Osteoblast (primary cell): ENCODE results near the gene KRTAP5-6. TPM values are rescaled to one million over a fixed set of nuclear protein-coding genes. Genes with fewer than 3 reads are reported as not detected.

Experiments used
- DNase-seq: peaks from one replicate; pipeline ENCODE4 v3.0.0; 2011; ENCODE audit warnings: low spot score, mixed read lengths; ENCODE audit not compliant: insufficient read length; ENCODE audit errors: missing footprints
- H2AFZ ChIP-seq: 2 replicates; pipeline ENCODE4 v1.6.0; 2011; ENCODE audit warnings: mild to moderate bottlenecking, low read length
- H3K27ac ChIP-seq: 2 replicates; pipeline ENCODE4 v1.5.1; 2011; ENCODE audit warnings: mild to moderate bottlenecking, low read depth, low read length, moderate library complexity
- H3K27me3 ChIP-seq: 2 replicates; pipeline ENCODE4 v1.6.0; 2012; ENCODE audit warnings: mild to moderate bottlenecking, control low read depth, inconsistent platforms, low read length, moderate library complexity; ENCODE audit not compliant: insufficient read depth
- H3K36me3 ChIP-seq: 2 replicates; pipeline ENCODE4 v1.5.1; 2011; ENCODE audit warnings: mild to moderate bottlenecking, low read length, control low read depth, moderate library complexity; ENCODE audit not compliant: insufficient read depth
- H3K4me1 ChIP-seq: 2 replicates; pipeline ENCODE4 v1.5.1; 2011; ENCODE audit warnings: mild to moderate bottlenecking, low read length, control low read depth, moderate library complexity; ENCODE audit not compliant: insufficient read depth
- H3K4me2 ChIP-seq: 2 replicates; pipeline ENCODE4 v1.6.0; 2011; ENCODE audit warnings: mild to moderate bottlenecking, low read length; ENCODE audit not compliant: insufficient read depth
- H3K4me3 ChIP-seq: fragments of 200-600 bp; sonication (generic); 3 replicates; pipeline ENCODE4 v1.5.1; 2012; ENCODE audit warnings: mild to moderate bottlenecking, low read length, inconsistent platforms; ENCODE audit not compliant: insufficient read depth
- H3K79me2 ChIP-seq: 2 replicates; pipeline ENCODE4 v1.6.0; 2012; ENCODE audit warnings: mild to moderate bottlenecking, low read length, control low read depth, inconsistent platforms; ENCODE audit not compliant: insufficient read depth
- H3K9me3 ChIP-seq: 2 replicates; pipeline ENCODE4 v1.5.1; 2011; ENCODE audit warnings: low read depth, low read length, control low read depth
- H4K20me1 ChIP-seq: 2 replicates; pipeline ENCODE4 v1.6.0; 2012; ENCODE audit warnings: mild to moderate bottlenecking, low read length, control low read depth; ENCODE audit not compliant: insufficient read depth
- CTCF ChIP-seq: IDR thresholded peaks from 2 replicates; pipeline ENCODE4 v1.5.1; 2011; ENCODE audit warnings: mild to moderate bottlenecking, low read depth, low read length, moderate library complexity; ENCODE audit errors: extremely low read depth
- total RNA-seq: library from RNA; depleted of rRNA; stranded (reverse); fragments of >200 nt; gene quantifications from 2 replicates; pipeline ENCODE4 v1.2.3, GENCODE V29; 2012

KRTAP5-6 gene
- total RNA-seq, 1 donor = not detected

- H3K79me2 ChIP-seq = peaks cover 6% of the 10 kb centered on the region
- peaks cover 7% of the 10 kb centered on the region for H3K4me1 ChIP-seq
- no peak for DNase-seq
- no peak for TF ChIP-seq CTCF
- H3K4me3 ChIP-seq = no peak overlapping the region
- H3K27me3 ChIP-seq = no peaks in the 10 kb centered on the region
- H3K4me2 ChIP-seq = no peak overlapping the region
- H3K36me3 ChIP-seq = peaks cover 19% of the 10 kb centered on the region
- H2AFZ ChIP-seq = no peak overlapping the region
- H3K27ac ChIP-seq = no peak overlapping the region
- peaks cover 60% of the 10 kb centered on the region for H4K20me1 ChIP-seq
- H3K9me3 ChIP-seq = peaks cover 4% of the 10 kb centered on the region
Measured at GRCh38 chr11:1741741-1742140, 44.7 kb downstream of the KRTAP5-6 start.

GRCh38 chr11:1742371-1742770 lies 45.4 kb downstream of the KRTAP5-6 start:
- TF ChIP-seq CTCF = no peak
- no peak overlapping the region for H3K4me2 ChIP-seq
- no peaks in the 10 kb centered on the region for H3K27me3 ChIP-seq
- peaks cover 12% of the 10 kb centered on the region for H3K4me1 ChIP-seq
- peaks cover 65% of the 10 kb centered on the region for H4K20me1 ChIP-seq
- no peak overlapping the region for H3K27ac ChIP-seq
- H3K36me3 ChIP-seq = peaks cover 23% of the 10 kb centered on the region
- DNase-seq = no peak
- no peak overlapping the region for H3K4me3 ChIP-seq
- H3K9me3 ChIP-seq = peaks cover 2% of the 10 kb centered on the region
- H3K79me2 ChIP-seq = peaks cover 10% of the 10 kb centered on the region
- H2AFZ ChIP-seq = no peak overlapping the region

- H3K36me3 ChIP-seq = peaks cover 24% of the 10 kb centered on the region
Measured at GRCh38 chr11:1742869-1743584, 46.0 kb downstream of the KRTAP5-6 start.

More at GRCh38 chr11:1742869-1743584, 46.0 kb downstream of the KRTAP5-6 start:
- Histone ChIP-seq H3K4me3 (no peak overlapping the region), H3K27ac (no peak overlapping the region), H3K4me1 (peaks cover 17% of the 10 kb centered on the region), H3K4me2 (no peak overlapping the region), H3K79me2 (peaks cover 17% of the 10 kb centered on the region), H4K20me1 (peaks cover 72% of the 10 kb centered on the region), H2AFZ (no peak overlapping the region), H3K9me3 (no peaks in the 10 kb centered on the region), H3K27me3 (no peaks in the 10 kb centered on the region)
- TF ChIP-seq CTCF = no peak
- DNase-seq = no peak
